Activated T-helper 1 cell treated with anti-CD3 and anti-CD28 coated beads, Interleukin-12 subunit alpha, Interleukin-12 subunit beta, Interleukin-2, Interleukin-4 antibody, amounts not matched to agents 30 ng/mL and 10 ng/mL and 1 ng/mL, durations not matched to agents 14 hours and 24 hours and 36 hours (primary cell): ENCODE data around the gene ZBTB20. TPM values are rescaled to one million over a fixed set of nuclear protein-coding genes. Genes with fewer than 3 reads are reported as not detected.

Experiments
- DNase-seq: peaks from one replicate; pipeline ENCODE4 v3.0.0; 2021; ENCODE audit warnings: low spot score
- H3K27ac Mint-ChIP-seq: one replicate; pipeline ENCODE4 v1.8.0; 2021; ENCODE audit warnings: mild to moderate bottlenecking, mixed read lengths
- H3K27me3 Mint-ChIP-seq: one replicate; pipeline ENCODE4 v1.8.0; 2022; ENCODE audit warnings: mild to moderate bottlenecking, moderate library complexity, mixed read lengths; ENCODE audit not compliant: insufficient read depth
- H3K36me3 Mint-ChIP-seq: one replicate; pipeline ENCODE4 v1.8.0; 2021; ENCODE audit warnings: low read depth, mixed read lengths
- H3K4me1 Mint-ChIP-seq: one replicate; pipeline ENCODE4 v1.8.0; 2021; ENCODE audit warnings: low read depth, mixed read lengths
- H3K4me3 Mint-ChIP-seq: one replicate; pipeline ENCODE4 v1.8.0; 2021; ENCODE audit warnings: mild to moderate bottlenecking, moderate library complexity, mixed read lengths
- H3K9me3 Mint-ChIP-seq: one replicate; pipeline ENCODE4 v1.8.0; 2021; ENCODE audit warnings: mixed read lengths
- intact Hi-C: fragments of 100-400 bp; cut with micrococcal nuclease; formaldehyde crosslinking; loops from one replicate; pipeline ENCODE4 v1.15.1; 2024
- total RNA-seq: library from RNA; stranded (reverse); gene quantifications from 2 replicates; pipeline ENCODE4 v1.2.3, GENCODE V29; 2022

Gene ZBTB20
- total RNA-seq, 1 donor from 2014 or later = 4.1 TPM

DNA sequence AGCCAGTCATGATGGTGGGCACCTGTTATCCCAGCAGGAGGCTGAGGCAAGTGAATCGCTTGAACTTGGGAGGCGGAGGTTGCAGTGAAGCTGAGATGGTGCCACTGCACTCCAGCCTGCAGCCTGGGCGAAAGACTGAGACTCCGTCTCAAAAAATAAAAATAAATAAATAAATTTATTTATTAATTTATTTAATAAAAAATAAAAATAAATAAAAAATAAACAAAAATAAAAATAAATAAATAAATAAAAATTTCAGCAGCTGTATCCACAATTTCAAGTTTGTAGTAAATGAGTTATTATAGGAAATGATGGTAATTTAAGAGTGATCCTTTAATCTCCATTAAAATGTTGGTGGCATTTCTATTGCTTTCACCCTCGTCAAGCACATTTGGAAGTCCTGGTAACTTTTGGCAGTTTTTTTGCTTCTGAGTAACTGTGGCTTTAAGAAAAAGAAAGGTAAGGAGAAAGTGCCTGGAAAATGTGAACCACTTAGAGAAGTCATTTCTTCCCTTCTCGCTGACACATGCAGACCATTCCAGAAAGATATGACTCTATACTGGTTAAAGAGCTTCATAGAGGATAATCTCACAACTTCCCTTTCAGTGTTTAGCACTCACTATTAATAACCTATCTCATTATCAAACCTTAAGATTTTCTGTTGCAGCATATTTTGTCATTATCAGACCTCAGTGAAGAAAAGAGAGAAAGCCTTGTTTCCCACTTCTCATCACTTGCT is 556.6 kb downstream of the ZBTB20 start:
- H3K9me3 Mint-ChIP-seq = no peaks in the 10 kb centered on the region
- H3K27me3 Mint-ChIP-seq = no peaks in the 10 kb centered on the region
- no peaks in the 10 kb centered on the region for H3K4me1 Mint-ChIP-seq
- intact Hi-C loops = loop anchor here (2.0 kb wide), 1 partner anchor 42 kb away; no protein-coding TSS in a partner anchor
- H3K36me3 Mint-ChIP-seq = no peaks in the 10 kb centered on the region
- no peak overlapping the region for H3K4me3 Mint-ChIP-seq
- H3K27ac Mint-ChIP-seq = no peak overlapping the region
- no peak for DNase-seq

DNA sequence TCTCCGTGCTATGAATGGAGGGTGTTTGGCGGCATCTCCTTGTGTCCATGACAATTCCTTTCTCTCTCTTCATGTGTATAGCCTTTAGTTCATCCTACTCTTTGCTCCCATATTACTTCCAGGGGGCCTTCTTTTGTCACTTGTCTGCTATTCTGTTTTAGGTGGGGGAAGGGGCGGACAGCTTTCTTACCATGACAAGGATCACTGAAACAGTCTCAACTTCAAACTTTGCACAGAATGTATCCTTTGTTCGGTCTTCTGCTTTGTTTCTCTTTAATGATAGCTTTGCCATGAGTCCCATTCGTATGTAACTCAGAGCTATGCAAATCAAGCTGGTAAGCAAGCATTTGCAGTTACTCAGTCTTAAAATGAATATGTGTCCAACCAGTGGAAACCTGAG is 559.1 kb downstream of the ZBTB20 start:
- no peak overlapping the region for H3K27ac Mint-ChIP-seq

DNA sequence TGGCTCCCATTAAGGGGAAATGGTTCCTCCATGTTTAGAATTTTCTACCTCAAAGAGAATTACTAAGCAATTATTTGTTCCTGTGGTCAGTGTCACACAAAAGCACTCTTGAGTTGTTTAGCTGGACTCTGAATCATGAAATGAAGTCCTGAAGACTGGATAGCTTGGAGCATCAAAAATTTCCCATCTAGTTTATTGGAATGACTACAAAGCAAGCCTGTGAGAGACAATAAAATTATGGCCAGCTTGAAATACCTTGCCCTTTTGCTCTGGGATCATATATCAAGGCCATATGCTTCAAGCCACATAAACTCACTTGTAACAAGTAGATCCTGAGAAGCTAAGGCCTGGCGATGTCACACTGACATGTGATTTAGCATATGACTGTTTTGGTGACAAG is 561.0 kb downstream of the ZBTB20 start:
- H3K27me3 Mint-ChIP-seq = no peaks in the 10 kb centered on the region

More for the DNA sequence above, 559.1 kb downstream of the ZBTB20 start:
- intact Hi-C loops = no loop called here
- Mint-ChIP-seq H3K4me1 (no peaks in the 10 kb centered on the region), H3K36me3 (no peaks in the 10 kb centered on the region), H3K4me3 (no peak overlapping the region), H3K9me3 (no peaks in the 10 kb centered on the region), H3K27me3 (no peaks in the 10 kb centered on the region)
- no peak for DNase-seq

DNA sequence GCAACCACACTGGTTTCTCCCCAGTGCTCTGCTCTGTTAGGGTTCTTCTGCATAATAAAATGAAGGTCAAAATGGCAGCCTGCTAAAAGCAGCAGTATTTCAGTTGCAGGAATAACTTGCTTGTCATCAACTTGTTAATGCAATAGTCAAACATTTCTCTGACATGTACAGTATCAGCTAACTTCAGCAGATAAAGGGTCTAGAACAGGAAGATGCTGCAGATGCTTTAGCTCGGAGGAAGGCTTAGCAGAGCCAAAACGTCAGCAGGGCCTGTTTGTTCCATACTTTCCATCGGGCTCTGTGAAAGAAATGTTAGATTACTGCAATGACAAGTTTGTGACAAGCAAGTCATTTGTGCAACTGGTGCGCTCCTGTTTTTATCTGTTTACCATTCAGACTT is 561.4 kb downstream of the ZBTB20 start:
- no peak overlapping the region for H3K4me3 Mint-ChIP-seq

More for the DNA sequence above, 561.0 kb downstream of the ZBTB20 start:
- no peaks in the 10 kb centered on the region for H3K4me1 Mint-ChIP-seq
- H3K36me3 Mint-ChIP-seq = no peaks in the 10 kb centered on the region
- DNase-seq = no peak
- intact Hi-C loops = no loop called here
- H3K27ac Mint-ChIP-seq = no peak overlapping the region
- H3K9me3 Mint-ChIP-seq = no peaks in the 10 kb centered on the region
- no peak overlapping the region for H3K4me3 Mint-ChIP-seq

DNA sequence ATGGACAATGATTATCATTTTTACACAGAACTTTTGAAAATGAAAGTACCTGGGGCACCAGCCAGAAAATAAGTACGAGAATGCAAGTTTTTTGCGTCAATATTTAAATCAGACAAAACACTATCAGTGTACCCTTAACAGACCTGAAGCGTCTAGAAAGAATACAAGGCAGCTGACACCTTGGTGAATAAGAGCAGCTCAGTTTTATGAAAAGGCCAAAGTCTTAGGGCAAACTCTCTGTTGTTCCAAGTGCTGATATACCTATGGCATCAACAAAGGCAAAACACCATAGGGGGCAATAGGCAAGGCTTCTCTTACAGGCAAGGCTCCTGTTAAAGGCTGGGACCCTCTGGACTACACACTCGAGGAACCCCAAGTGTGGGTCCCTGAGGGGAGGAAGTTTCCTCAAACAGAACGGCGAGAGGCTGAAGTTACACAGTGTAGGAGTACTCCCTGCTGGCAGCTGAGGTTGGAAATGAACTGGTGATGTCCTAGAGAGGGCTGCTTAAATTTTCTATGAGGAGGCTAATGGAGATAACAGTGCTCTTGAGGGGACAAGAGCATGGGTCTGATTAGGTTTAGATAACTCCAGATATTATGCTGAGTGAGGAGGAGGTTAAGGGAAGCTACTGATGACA is 562.2 kb downstream of the ZBTB20 start:
- DNase-seq = no peak
- no peaks in the 10 kb centered on the region for H3K27me3 Mint-ChIP-seq
- H3K27ac Mint-ChIP-seq = no peak overlapping the region
- H3K9me3 Mint-ChIP-seq = no peaks in the 10 kb centered on the region
- intact Hi-C loops = no loop called here
- H3K4me1 Mint-ChIP-seq = no peaks in the 10 kb centered on the region
- no peak overlapping the region for H3K4me3 Mint-ChIP-seq
- no peaks in the 10 kb centered on the region for H3K36me3 Mint-ChIP-seq

More for the DNA sequence above, 561.4 kb downstream of the ZBTB20 start:
- Mint-ChIP-seq H3K27ac (no peak overlapping the region), H3K4me1 (no peaks in the 10 kb centered on the region), H3K27me3 (no peaks in the 10 kb centered on the region), H3K36me3 (no peaks in the 10 kb centered on the region), H3K9me3 (no peaks in the 10 kb centered on the region)
- intact Hi-C loops = no loop called here
- DNase-seq = no peak

DNA sequence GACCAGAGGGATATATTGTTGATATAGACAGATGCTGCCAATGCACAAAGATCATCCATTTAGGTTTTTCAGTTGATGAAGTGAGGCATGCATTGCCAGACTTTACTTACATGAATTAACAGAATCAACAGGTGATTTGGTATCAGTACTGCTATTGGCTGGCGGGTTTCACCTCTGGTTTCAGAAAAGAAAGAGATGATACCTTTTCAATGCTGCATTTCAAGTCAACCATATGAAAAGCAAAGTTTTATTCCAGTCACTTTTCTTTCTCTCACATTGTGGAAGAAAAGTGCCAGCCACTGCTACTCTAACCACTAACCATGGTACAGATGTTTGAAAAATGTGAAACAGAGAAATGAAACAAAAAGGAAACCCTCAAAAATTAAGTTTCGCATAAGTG is 564.2 kb downstream of the ZBTB20 start:
- no peak for DNase-seq
- intact Hi-C loops = no loop called here
- no peaks in the 10 kb centered on the region for H3K36me3 Mint-ChIP-seq
- H3K4me1 Mint-ChIP-seq = no peaks in the 10 kb centered on the region
- no peak overlapping the region for H3K4me3 Mint-ChIP-seq
- H3K27me3 Mint-ChIP-seq = no peaks in the 10 kb centered on the region
- no peaks in the 10 kb centered on the region for H3K9me3 Mint-ChIP-seq
- H3K27ac Mint-ChIP-seq = no peak overlapping the region

DNA sequence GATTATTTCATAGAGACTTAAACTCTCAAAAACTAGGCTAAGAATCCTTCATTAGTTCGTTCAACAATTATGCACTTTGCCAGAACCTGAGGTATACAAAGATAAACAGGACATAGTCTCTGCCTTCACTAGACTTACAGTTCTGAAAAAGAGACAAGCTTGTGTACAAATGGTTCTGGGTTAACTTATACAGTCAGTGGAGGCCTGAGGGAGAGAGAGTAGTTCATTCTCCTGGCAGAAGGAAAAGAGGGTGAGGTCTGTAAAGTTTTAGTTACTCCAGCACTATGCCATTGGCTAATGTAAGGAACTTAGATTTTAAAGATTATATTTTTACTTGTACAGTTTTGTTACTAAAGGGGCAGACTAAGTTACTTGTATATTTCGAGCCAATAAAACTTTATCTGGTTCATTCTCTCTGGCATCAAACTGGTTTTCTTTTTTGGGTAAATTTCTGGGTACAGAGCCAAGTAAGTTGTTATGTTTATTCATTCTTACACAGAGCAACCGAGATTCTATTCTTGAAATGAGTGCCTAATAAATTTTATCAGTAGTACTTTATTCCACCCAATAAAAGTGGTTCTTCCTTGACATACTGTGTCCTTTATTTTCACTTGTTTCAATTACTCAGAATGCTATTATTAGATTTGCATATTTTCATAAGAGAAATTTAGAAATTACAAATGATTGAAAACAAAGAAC is 574.6 kb downstream of the ZBTB20 start:
- no peak for DNase-seq
- no peaks in the 10 kb centered on the region for H3K36me3 Mint-ChIP-seq
- no peaks in the 10 kb centered on the region for H3K4me1 Mint-ChIP-seq
- H3K27me3 Mint-ChIP-seq = no peaks in the 10 kb centered on the region
- H3K4me3 Mint-ChIP-seq = no peak overlapping the region
- H3K27ac Mint-ChIP-seq = no peak overlapping the region
- intact Hi-C loops = no loop called here
- H3K9me3 Mint-ChIP-seq = no peaks in the 10 kb centered on the region

DNA sequence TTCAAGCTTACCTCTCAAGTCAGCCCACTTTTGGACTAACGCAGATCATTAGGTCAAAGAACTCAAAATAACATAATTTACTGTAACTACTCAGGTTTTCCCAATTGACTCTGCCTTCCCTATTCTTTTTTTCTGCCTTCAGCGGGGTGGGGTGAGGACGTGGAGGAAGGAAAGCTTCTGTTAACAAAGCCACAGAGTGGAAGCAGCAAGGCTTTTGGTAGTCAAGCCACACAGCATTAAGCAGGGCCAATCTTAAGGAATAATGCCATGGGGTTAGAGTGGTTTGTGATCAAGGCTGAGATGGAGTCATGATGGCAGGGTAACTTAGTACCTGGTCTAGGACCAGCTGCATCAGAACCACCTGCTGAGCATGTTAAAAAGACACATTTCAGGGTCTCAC is 575.7 kb downstream of the ZBTB20 start:
- DNase-seq = no peak
- Mint-ChIP-seq H3K9me3 (no peaks in the 10 kb centered on the region), H3K27me3 (no peaks in the 10 kb centered on the region), H3K36me3 (no peaks in the 10 kb centered on the region), H3K4me1 (no peaks in the 10 kb centered on the region), H3K27ac (no peak overlapping the region), H3K4me3 (no peak overlapping the region)
- intact Hi-C loops = no loop called here

DNA sequence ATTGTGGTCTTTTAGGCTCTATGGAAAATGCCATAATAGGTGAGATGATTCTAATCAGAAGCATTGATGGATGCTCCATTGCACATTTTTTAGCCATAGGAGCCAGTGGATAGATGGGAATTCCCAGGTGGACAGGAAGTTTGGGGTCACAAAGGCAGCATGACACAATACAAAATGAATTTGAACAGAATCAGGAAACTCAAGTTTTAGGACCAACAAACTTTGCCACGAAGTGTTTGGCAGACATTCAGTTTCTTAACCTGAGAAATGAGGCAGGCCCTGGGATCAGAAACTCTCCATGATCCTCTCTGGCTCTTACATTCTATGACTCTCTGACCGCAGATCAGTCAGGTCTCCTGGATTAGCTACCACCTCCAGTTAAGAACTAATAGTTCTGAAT is 577.9 kb downstream of the ZBTB20 start:
- no peak for DNase-seq
- no peak overlapping the region for H3K4me3 Mint-ChIP-seq
- H3K4me1 Mint-ChIP-seq = no peaks in the 10 kb centered on the region
- intact Hi-C loops = no loop called here
- H3K9me3 Mint-ChIP-seq = no peaks in the 10 kb centered on the region
- H3K27ac Mint-ChIP-seq = no peak overlapping the region
- no peaks in the 10 kb centered on the region for H3K27me3 Mint-ChIP-seq
- no peaks in the 10 kb centered on the region for H3K36me3 Mint-ChIP-seq

DNA sequence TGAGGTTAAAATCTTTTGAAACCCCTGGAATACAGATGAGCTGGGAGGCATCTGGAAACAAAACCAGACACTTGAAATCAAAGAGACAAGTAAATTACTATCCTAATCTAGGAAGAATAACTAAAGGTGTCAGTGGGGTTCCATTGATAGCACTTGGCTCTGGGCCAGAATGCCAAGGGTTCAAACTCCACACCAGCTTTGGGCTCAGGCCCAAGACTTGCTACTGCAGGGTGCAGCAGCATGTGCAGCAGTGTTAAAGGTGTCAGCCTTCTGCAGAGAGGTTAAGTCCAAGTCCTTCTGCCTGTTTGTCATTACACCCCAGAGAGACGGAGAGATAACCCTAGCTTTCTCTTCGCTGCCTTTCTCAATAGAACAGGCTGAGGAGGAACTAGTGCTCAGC is 579.3 kb downstream of the ZBTB20 start:
- DNase-seq = no peak
- no peaks in the 10 kb centered on the region for H3K27me3 Mint-ChIP-seq
- H3K4me3 Mint-ChIP-seq = no peak overlapping the region
- no peaks in the 10 kb centered on the region for H3K36me3 Mint-ChIP-seq
- no peaks in the 10 kb centered on the region for H3K9me3 Mint-ChIP-seq
- H3K27ac Mint-ChIP-seq = no peak overlapping the region
- intact Hi-C loops = no loop called here
- H3K4me1 Mint-ChIP-seq = no peaks in the 10 kb centered on the region

DNA sequence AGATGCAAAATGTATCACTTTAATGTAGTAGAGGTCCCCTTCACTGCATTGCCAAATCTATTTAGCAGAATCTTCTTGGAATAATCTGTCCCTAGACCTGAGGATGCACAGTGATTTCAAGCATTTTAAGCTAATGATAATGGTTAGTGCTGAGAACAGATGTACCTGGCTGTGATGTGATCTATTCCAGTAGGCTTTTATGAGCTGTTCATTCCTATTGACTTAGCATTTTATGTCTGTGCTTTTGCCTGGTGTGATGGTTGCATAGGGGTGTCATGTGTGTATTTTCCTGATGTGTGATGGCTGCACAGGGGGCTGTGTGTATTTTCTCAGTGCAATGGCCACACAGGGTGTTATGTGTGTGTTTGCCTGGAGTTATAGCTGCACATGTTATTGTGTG is 580.3 kb downstream of the ZBTB20 start:
- Mint-ChIP-seq H3K27ac (no peak overlapping the region), H3K4me3 (no peak overlapping the region), H3K27me3 (no peaks in the 10 kb centered on the region), H3K9me3 (no peaks in the 10 kb centered on the region), H3K4me1 (no peaks in the 10 kb centered on the region), H3K36me3 (no peaks in the 10 kb centered on the region)
- intact Hi-C loops = no loop called here
- DNase-seq = no peak

DNA sequence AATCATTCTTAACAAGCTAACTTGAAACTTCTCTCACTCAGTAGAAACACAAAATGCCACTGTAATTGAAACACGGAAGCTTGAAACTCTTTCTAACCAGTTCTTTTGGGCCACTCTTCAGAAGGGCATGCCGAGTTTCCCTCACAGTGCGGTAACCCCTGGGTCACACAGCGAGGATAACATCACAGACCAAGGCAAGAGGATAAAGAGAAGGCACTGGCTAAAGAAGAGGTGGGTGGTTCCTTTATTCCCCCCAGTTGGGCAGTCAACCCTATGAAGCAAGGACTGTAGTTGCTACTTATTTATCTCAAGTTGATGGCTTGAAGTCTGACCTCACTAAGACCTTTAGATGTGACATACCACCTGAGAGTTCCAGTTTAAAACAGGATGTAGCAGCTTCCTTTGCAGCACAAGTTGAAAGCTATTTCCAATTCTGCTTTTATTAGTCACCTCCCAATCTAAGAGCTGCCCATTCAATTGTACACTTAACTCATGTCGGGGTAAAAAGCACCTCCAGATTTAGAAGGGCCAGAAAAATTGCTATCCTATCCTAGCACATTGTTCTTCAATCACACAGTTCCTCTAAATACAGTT is 580.8 kb downstream of the ZBTB20 start:
- Mint-ChIP-seq H3K36me3 (no peaks in the 10 kb centered on the region), H3K4me3 (no peak overlapping the region), H3K27me3 (no peaks in the 10 kb centered on the region), H3K9me3 (no peaks in the 10 kb centered on the region), H3K27ac (no peak overlapping the region), H3K4me1 (no peaks in the 10 kb centered on the region)
- intact Hi-C loops = no loop called here
- DNase-seq = no peak

DNA sequence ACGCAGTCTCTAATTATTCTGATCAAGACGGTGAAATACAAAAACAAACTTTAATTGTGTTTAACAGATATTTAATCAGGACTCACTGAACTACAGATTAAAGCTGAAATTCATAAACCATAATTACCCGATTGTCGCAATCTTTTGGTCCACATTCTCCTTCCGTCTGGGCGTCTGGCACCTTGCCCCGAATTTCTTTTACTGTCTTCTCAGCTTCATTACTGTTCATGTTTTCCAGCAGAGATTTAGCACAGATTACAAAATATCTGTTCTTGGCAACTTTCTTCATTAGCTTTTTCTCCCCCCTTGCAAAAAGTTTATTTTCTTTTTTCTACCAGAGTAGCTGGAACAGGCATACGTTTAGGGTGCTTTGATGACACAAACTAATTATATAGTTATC is 581.9 kb downstream of the ZBTB20 start:
- Mint-ChIP-seq H3K4me1 (no peaks in the 10 kb centered on the region), H3K27ac (no peak overlapping the region)

More for the DNA sequence above, 581.9 kb downstream of the ZBTB20 start:
- Mint-ChIP-seq H3K27me3 (no peaks in the 10 kb centered on the region), H3K4me3 (no peak overlapping the region), H3K36me3 (no peaks in the 10 kb centered on the region), H3K9me3 (no peaks in the 10 kb centered on the region)
- DNase-seq = no peak
- intact Hi-C loops = no loop called here
